Stimulated activated CD4-positive, alpha-beta T cell treated with anti-CD3 and anti-CD28 coated beads, Interleukin-15, amount 100 ng/mL, for 24 hours (primary cell): ENCODE data around the gene OIT3.
"Not testable (repeated sequence)": the region's sequence is repeated elsewhere in the genome, so short reads cannot be mapped to it uniquely, and the experiment has no call there.

Source experiments
- DNase-seq: peaks from one replicate; pipeline ENCODE4 v3.0.0-alpha.2; 2020

OIT3 gene

DNA sequence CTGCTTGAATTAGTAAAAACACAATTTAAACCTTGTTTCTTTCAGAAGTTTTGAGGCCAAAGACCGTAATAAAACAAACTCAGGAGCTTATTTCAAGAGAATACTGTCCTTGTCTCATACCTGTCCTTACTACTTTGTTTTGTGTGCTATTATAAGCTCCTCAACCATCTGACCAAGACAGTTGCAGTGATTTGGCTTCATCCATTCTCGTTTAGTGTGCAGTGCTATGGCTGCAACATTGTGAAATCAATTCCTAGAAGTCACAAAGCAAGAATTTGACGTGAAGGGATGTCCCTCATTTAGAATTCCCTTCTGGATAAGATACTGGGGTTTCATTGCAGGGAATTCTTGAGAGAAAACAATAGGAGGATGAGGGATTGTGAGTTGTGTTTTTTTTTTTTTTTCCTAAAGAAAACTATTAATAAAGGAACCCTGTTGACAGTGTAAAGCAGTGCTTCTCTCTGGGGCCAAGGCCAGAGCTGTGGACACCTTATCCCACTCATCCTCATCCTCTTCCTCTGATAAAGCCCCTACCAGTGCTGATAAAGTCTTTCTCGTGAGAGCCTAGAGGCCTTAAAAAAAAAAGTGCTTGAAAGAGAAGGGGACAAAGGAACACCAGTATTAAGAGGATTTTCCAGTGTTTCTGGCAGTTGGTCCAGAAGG, at the start of gene OIT3:
Gene OIT3 (plus strand): TSS at position 604 of the 663 bp plus-strand sequence. CDS start 60 bp downstream, outside the sequence.
- no peak for DNase-seq

DNA sequence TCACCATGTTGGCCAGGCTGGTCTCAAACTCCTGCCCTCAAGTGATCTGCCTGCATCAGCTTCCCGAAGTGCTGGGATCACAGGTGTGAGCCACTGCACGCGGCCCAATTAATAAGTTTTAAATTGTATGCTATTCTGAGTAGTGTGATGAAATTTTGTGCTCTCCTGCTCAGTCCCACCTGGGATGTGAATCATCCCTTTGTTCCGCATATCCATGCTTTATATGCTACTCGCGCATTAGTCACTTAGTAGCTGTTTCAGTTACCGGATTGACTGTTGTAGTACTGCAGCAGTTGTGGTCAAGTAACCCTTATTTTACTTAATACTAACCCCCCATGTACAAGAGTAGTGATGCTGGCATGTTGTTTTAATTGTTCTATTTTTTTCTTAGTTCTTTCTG, 47.3 kb upstream of the OIT3 start:
- DNase-seq: no peak

DNA sequence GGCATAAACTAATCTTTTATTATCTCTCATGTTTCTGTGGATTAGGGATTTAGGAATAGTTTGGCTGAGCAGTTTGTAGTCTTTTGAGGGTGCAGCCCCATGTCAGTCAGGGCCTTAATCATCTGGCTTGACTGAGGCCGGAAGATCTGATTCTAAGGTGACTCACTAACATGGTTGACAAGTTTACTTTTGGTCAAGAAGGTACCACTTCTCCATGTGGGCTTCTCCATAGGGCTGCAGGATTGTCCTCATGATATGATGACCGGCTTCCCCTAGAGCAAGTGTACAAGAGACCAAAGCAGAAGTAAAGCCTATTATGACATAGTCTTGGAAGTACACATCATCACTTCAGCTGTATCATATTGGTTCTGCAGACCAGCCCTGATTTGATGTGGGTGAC, 45.9 kb upstream of the OIT3 start:
- no peak for DNase-seq

- no peak for DNase-seq
Measured at GRCh38 chr10:72850861-72851260, 42.7 kb upstream of the OIT3 start.

GRCh38 chr10:72851509-72851908, 42.0 kb upstream of the OIT3 start:
- no peak for DNase-seq

DNA sequence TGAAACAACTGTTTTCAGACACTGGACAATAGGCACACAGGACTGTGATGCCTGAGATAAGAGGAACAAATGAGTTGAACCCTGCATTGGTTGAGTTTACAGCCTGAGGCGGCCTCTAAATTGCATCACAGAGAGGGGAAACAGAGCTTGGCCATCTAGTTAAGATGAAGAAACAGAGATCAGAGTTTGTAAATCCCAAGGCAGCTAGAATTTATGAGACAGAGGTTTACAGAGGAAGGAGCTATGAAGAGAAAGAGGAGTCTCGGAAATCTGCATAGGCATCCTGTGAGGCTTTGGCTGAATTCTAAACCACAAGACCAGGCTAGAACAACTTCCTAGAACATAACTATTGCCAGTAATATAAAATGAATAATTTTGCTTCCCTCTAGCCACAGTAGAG, 41.0 kb upstream of the OIT3 start:
- DNase-seq: no peak

DNA sequence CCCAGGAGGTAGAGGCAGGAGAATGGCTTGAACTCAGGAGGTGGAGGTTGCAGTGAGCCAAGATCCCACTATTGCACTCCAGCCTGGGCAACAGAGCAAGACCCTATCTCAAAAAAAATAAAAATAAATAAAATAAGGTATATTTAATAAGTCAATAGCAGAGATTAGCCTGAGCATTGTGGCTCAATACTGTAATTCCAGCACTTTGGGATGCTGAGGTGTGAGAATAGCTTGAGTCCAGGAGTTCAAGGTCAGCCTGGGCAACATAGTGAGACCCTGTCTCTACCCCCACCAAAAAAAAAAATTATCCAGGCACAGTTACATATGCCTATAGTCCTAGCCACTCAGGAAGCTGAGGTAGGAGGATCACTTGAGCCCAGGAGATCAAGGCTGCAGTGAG, 38.4 kb upstream of the OIT3 start:
- DNase-seq: no peak

DNA sequence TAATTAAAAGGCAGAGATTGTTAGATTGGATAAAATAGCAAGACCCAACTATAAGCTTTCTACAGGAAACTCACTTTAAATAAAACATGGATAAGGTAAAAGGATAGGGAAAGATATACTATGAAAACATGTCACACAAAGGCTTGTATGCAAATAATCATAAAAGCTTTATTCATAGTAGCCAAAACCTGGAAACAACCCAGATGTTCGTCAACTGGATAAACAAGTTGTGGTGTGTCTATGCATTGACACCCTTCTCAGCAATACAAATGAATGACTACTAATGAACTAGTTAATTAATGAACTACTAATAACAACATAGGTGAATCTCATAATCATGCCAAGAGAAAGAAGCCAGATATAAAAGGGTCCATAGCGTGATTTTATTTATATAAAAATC, 37.7 kb upstream of the OIT3 start:
- no peak for DNase-seq

GRCh38 chr10:72858067-72858466, 35.5 kb upstream of the OIT3 start:
- no peak for DNase-seq

DNA sequence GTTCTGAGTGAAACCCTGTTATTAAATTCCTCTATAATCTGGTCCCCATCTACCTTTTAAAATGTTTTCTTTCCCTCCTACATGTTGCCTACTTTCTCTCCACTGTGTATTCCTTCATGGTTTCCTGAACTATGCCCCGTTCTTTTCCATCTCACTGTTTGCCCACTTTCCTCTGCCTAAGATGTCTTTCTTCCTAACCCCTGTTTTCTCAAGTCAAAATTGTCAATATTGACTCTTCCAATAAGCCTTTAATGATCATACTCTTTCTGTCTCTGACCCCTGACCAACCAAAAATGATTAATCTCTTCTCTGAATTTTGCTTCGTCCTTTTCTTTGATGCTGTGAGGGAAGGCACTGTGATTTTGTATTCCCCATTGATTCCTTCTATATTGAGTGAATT, 30.6 kb upstream of the OIT3 start:
- DNase-seq: no peak

GRCh38 chr10:72875250-72876055, 18.1 kb upstream of the OIT3 start:
- no peak for DNase-seq

DNA sequence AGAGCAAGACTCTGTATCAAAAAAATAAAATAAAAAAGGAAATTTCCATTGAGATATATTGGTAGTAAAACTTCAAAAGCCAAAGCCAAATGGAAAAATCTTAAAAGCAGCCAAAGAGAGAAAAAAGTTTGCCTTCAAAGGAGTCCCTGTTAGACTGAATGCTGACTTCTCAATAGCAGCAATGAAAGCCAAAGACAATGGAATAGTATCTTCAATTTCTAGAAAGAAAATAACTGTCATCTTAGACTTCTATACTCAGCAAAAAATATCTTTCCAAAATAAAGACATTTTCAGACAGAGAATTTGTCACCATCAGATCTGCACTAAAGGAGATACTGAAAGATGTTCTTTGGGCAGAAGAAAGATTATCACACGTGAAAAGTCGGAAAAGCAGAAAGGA, 14.3 kb upstream of the OIT3 start:
- no peak for DNase-seq

- no peak for DNase-seq
Measured at GRCh38 chr10:72881291-72881690, 12.2 kb upstream of the OIT3 start.

- DNase-seq: no peak
Measured at GRCh38 chr10:72883861-72884260, 9.7 kb upstream of the OIT3 start.

DNA sequence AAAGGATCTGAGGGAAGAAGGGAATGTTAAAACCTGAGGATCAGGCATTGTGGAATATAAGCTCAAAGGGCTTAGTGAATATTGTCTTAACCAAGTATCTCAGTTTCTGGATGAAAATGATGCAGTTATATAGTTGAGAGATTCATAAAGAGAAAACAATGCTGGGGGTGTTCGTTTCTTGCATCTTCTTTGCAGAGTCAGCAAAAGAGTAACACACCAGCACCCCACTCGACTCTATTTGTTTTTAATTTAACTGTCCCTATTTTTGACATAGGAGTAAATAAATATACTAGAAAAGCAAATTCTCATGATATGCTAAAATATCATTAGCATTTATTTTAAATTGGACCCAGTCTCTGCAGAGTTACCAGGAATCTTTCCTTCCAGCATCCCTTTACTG, 7.6 kb upstream of the OIT3 start:
- DNase-seq: no peak

GRCh38 chr10:72886621-72887020, 6.9 kb upstream of the OIT3 start:
- no peak for DNase-seq

DNA sequence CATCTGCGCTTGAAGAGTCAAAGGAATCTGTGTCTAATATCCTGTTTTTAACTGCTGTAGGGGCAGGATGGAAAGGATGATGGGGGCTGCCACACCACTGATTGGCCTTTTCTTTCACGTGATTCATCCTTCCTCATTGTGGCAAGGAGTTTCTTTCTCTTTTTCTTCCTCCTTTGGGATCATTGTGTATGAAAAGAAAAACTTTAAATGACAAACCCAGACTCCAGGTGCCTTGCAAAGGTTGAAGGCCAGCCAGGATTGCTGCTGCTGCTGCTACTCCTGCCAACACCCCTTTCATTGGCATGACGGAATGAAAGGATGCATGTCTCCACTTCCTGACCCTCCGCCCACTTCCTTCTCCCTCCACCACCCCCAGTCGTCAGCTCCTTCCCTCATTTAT, 6.5 kb upstream of the OIT3 start:
- DNase-seq: peak; percentile 23

- DNase-seq: no peak
Measured at GRCh38 chr10:72888151-72888638, 5.3 kb upstream of the OIT3 start.

GRCh38 chr10:72889391-72889831, 4.1 kb upstream of the OIT3 start:
- no peak for DNase-seq

GRCh38 chr10:72890086-72890485, 3.5 kb upstream of the OIT3 start:
- DNase-seq: no peak

GRCh38 chr10:72895236-72895850, 1.8 kb downstream of the OIT3 start:
- no peak for DNase-seq

DNA sequence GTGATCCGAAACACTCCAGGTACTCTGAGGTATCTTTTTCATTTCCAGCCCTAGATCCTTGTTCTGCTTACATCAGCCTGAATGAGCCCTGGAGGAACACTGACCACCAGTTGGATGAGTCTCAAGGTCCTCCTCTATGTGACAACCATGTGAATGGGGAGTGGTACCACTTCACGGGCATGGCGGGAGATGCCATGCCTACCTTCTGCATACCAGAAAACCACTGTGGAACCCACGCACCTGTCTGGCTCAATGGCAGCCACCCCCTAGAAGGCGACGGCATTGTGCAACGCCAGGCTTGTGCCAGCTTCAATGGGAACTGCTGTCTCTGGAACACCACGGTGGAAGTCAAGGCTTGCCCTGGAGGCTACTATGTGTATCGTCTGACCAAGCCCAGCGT, 5.1 kb downstream of the OIT3 start:
- no peak for DNase-seq

DNA sequence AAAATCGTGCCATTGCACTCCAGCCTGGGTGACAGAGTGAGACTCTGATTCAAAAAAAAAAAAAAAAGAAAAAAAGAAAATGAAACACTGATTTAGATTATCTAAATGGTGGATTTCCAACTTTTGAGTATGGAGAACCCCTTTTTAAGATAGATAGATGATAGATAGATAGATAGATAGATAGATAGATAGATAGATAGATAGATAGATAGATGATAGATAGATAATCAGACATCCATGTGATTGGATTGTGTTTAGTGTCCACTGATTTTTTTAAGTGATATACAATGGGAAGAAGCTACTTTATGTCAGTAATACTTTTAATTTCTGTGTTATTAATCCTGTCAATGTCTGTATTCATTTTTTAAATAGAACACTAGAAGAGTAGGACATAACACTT, 6.0 kb downstream of the OIT3 start:
- no peak for DNase-seq

GRCh38 chr10:72903941-72904446, 10.5 kb downstream of the OIT3 start:
- not testable (repeated sequence) for DNase-seq
